Keratinocyte (primary cell): ENCODE data around the gene JAG2. TPM values are rescaled to one million over a fixed set of nuclear protein-coding genes. Genes with fewer than 3 reads are reported as not detected.

Experiments
- DNase-seq: peaks from one replicate; pipeline ENCODE4 v3.0.0-alpha.2; 2011; ENCODE audit warnings: low read depth, missing footprints, low spot score
- FAIRE-seq: peaks from 2 replicates; lab custom pipeline; 2011; peaks lifted over from hg19 to GRCh38; lab: Jason Lieb, UNC
- H2AFZ ChIP-seq: 2 replicates; pipeline ENCODE4 v1.6.0; 2012; ENCODE audit warnings: low read length, control low read depth, inconsistent platforms; ENCODE audit not compliant: control insufficient read depth
- H3K27ac ChIP-seq: 2 replicates; pipeline ENCODE4 v1.5.1; 2011; ENCODE audit warnings: low read length; ENCODE audit not compliant: control insufficient read depth, insufficient read depth
- H3K27me3 ChIP-seq: 3 replicates; pipeline ENCODE4 v1.6.0; 2011; ENCODE audit warnings: low read length; ENCODE audit not compliant: control insufficient read depth, insufficient read depth; ENCODE audit errors: extremely low read depth
- H3K36me3 ChIP-seq, 2 experiments: 2 replicates in 1 of 2; 3 replicates in 1 of 2; pipeline ENCODE4 v1.5.1; 2011; ENCODE audit warnings: low read length in 2 of 2, mild to moderate bottlenecking in 1 of 2; ENCODE audit not compliant: control insufficient read depth in 2 of 2, insufficient read depth in 2 of 2; ENCODE audit errors: extremely low read depth in 1 of 2
- H3K4me1 ChIP-seq: 3 replicates; pipeline ENCODE4 v1.5.1; 2011; ENCODE audit warnings: low read length; ENCODE audit not compliant: control insufficient read depth, insufficient read depth; ENCODE audit errors: extremely low read depth
- H3K4me2 ChIP-seq: 3 replicates; pipeline ENCODE4 v1.6.0; 2011; ENCODE audit warnings: low read depth, low read length; ENCODE audit not compliant: control insufficient read depth, insufficient read depth; ENCODE audit errors: extremely low read depth
- H3K4me3 ChIP-seq, 3 experiments: fragments of 200-600 bp in 1 of 3; sonication (generic) in 1 of 3; 2 replicates in 2 of 3; 3 replicates in 1 of 3; pipeline ENCODE4 v1.5.1; 2011 to 2016; ENCODE audit warnings: low read length in 3 of 3, mild to moderate bottlenecking in 3 of 3, control low read depth in 2 of 3, inconsistent platforms in 1 of 3, low read depth in 1 of 3, mixed read lengths in 1 of 3, mixed run types in 1 of 3, moderate library complexity in 1 of 3; ENCODE audit not compliant: control insufficient read depth in 2 of 3, insufficient read depth in 2 of 3; ENCODE audit errors: extremely low read depth in 1 of 3
- H3K79me2 ChIP-seq: 2 replicates; pipeline ENCODE4 v1.6.0; 2012; ENCODE audit warnings: low read length; ENCODE audit not compliant: control insufficient read depth, insufficient read depth
- H3K9ac ChIP-seq: 3 replicates; pipeline ENCODE4 v1.6.0; 2011; ENCODE audit warnings: low read length; ENCODE audit not compliant: control insufficient read depth, insufficient read depth; ENCODE audit errors: extremely low read depth
- H3K9me1 ChIP-seq: 3 replicates; pipeline ENCODE4 v1.6.0; 2011; ENCODE audit warnings: low read length; ENCODE audit not compliant: control insufficient read depth, insufficient read depth; ENCODE audit errors: extremely low read depth
- H3K9me3 ChIP-seq: 2 replicates; pipeline ENCODE4 v1.5.1; 2012; ENCODE audit warnings: low read depth, low read length; ENCODE audit not compliant: control insufficient read depth
- H4K20me1 ChIP-seq: 3 replicates; pipeline ENCODE4 v1.6.0; 2011; ENCODE audit warnings: low read length; ENCODE audit not compliant: control insufficient read depth, insufficient read depth; ENCODE audit errors: extremely low read depth
- CTCF ChIP-seq, 3 experiments: IDR thresholded peaks in 1 of 3; conservative IDR thresholded peaks in 1 of 3; optimal IDR thresholded peaks in 1 of 3; 2 replicates in 2 of 3; 3 replicates in 1 of 3; pipeline versions ENCODE3 to v1.5.1; 2011; ENCODE audit warnings: low read length in 3 of 3, mild to moderate bottlenecking in 3 of 3, moderate library complexity in 2 of 3, control low read depth in 1 of 3, inconsistent platforms in 1 of 3; ENCODE audit not compliant: insufficient read depth in 2 of 3; ENCODE audit errors: extremely low read depth in 1 of 3
- EZH2 ChIP-seq: IDR thresholded peaks from one replicate; pipeline ENCODE4 v1.6.1; 2012; ENCODE audit warnings: inconsistent platforms, mild to moderate bottlenecking, low read length, moderate library complexity
- dilution Hi-C: fragments of 300-500 bp; cut with MboI; formaldehyde crosslinking; loops from one replicate; pipeline ENCODE4 v1.7.0; 2020; ENCODE audit warnings: low sequenced_read_pairs; ENCODE audit not compliant: extremely low pct_ligation_motif_present
- polyA plus RNA-seq, 5 experiments: library from polyadenylated mRNA; depleted of rRNA in 3 of 5; stranded (reverse) in 3 of 5; stranded (forward) in 1 of 5; unstranded in 1 of 5; fragments of >200 nt; gene quantifications; 1 replicate in 1 of 5; 2 replicates in 3 of 5; 3 replicates in 1 of 5; pipeline versions ENCODE4 v1.2.1 to v1.2.3, GENCODE V29; 2011 to 2012; ENCODE audit warnings: missing spikeins in 2 of 5, low read depth in 1 of 5, low replicate concordance in 1 of 5

Gene JAG2
- polyA plus RNA-seq, 1 donor (not counting 4 experiments of a cell fraction or from before 2014, with no cell fraction given), result 28.3 TPM

GRCh38 chr14:105192866-105193731, 24.5 kb upstream of the JAG2 start:
- Histone ChIP-seq H2AFZ (peak overlapping the region; percentile 6), H3K36me3 (no peaks in the 10 kb centered on the region), H3K9me3 (peaks cover under 1% of the 10 kb centered on the region), H3K27me3 (peaks cover 40% of the 10 kb centered on the region), H3K9ac (no peak overlapping the region), H3K4me3 (no peak overlapping the region), H3K9me1 (no peaks in the 10 kb centered on the region), H4K20me1 (no peaks in the 10 kb centered on the region), H3K4me2 (no peak overlapping the region), H3K4me1 (peaks cover 5% of the 10 kb centered on the region), H3K27ac (no peak overlapping the region), H3K79me2 (no peaks in the 10 kb centered on the region)
- TF ChIP-seq EZH2 (no peak), CTCF (optimal IDR thresholded peaks at IDR 0.05 in 1 of 3, IDR thresholded peaks at IDR 0.05 in 1 of 3, conservative IDR thresholded peaks at IDR 0.05 in 1 of 3; ENCODE audit: extremely low read depth in 1 of 3, insufficient read depth in 2 of 3, low read length in 3 of 3) (no peak)
- dilution Hi-C loops, result no loop called here
- FAIRE-seq, result no peak
- no peak for DNase-seq

- H2AFZ ChIP-seq, result no peak overlapping the region
- H3K79me2 ChIP-seq, result no peaks in the 10 kb centered on the region
- DNase-seq, result no peak
- H3K27me3 ChIP-seq, result no peaks in the 10 kb centered on the region
- no peak overlapping the region for H3K9ac ChIP-seq
- no peaks in the 10 kb centered on the region for H3K9me1 ChIP-seq
- H3K4me2 ChIP-seq, result no peak overlapping the region
- H3K27ac ChIP-seq, result no peak overlapping the region
- H3K4me3 ChIP-seq, result no peak overlapping the region
- H3K36me3 ChIP-seq, result no peaks in the 10 kb centered on the region
- H3K9me3 ChIP-seq, result peaks cover 3% of the 10 kb centered on the region
- dilution Hi-C loops, result no loop called here
- no peaks in the 10 kb centered on the region for H4K20me1 ChIP-seq
- peaks cover under 1% of the 10 kb centered on the region for H3K4me1 ChIP-seq
- TF ChIP-seq CTCF (optimal IDR thresholded peaks at IDR 0.05 in 1 of 3, IDR thresholded peaks at IDR 0.05 in 1 of 3, conservative IDR thresholded peaks at IDR 0.05 in 1 of 3; ENCODE audit: extremely low read depth in 1 of 3, insufficient read depth in 2 of 3, low read length in 3 of 3) (peak in 2 of 3 experiments; percentile 33 to 63), EZH2 (no peak)
- FAIRE-seq, result no peak
Observed at GRCh38 chr14:105187935-105188524, 19.5 kb upstream of the JAG2 start.
